Measurements from ENCODE around the gene SLAMF6.
A peak's percentile ranks its signal among the peaks of the same experiment; 100 is the strongest.
"Not testable (repeated sequence)": the region's sequence is repeated elsewhere in the genome, so short reads cannot be mapped to it uniquely, and the experiment has no call there.

SLAMF6 gene

DNA sequence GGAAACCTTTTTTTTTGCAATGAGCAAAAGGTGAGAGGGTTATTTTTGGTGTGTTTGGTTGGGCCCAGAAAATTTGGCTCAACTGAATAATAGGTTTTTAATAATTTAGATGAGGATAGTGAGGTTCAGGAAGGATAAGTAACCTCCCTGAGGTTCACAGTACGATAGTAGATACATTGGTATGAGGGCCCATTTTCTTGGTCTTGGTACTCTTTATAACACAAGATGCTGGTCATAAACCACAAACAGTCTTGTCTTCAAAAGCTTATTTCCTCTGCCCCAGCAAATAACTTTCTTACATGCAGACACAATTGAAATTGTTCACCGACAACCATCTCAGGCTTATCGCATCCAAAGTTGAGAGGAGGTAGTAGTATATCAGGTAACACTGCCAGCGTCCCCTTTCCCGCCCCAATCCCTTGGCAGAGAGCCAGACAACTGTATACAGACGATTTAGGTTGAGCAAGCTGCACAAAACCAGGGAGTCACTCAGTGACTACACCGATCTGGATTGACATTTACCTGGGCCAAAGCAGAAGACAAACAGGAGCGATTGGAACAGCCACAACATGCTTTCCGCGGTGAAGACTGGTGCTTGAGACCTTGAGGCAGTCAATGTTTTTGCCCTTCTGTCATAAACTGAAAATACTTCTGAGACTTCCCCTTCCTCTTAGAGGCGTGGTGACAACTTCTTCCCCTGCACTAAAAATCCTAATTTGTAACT, at the start of gene SLAMF6:
SLAMF6 (minus strand) TSS at position 634 of the 724 bp plus-strand sequence; CDS start at position 571, 63 bp downstream.
- peak; percentile 74 for DNase-seq

- no peak for DNase-seq
Measured at GRCh38 chr1:160570840-160571239, 47.8 kb upstream of the SLAMF6 start.

GRCh38 chr1:160569806-160570205, 46.8 kb upstream of the SLAMF6 start:
- no peak for DNase-seq

DNA sequence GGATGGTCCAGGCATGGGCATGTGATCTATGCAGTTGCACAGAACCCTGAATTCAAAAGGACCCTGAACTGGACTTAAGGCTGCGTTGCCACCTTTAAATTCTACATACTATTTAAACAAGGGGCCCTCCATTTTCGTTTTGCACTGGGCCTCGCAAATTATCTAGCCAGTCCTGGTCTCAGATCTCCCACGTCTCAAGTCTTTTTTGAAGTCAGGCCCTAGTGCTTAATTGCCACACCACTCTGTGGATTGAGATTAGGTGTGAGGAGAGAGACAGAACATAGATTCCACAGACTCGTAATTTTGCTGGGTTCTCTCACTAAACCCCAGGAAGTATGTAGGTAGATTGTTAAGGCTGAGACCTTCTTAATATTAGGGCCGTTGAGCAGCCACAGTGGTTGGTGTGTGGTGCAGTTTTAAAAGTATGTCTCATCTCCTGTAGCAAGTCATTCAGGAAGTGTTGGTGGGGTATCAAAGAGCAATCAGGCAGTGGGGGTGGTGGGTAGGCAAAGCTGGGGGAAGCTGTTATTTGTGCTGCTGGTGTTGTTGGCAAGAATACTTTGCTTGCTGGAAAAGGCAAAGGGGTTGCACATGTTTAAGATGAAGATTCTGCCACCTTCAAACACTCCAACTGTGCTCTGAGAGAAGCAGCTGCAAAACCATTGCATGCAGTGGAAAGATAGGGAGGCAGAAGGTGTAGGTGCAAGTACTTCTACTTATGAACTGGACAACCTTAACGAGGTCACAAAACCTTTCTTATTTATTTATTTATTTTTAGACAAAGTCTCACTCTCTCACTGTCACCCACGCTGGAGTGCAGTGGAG, 45.0 kb upstream of the SLAMF6 start:
- DNase-seq, result peak; percentile 65

DNA sequence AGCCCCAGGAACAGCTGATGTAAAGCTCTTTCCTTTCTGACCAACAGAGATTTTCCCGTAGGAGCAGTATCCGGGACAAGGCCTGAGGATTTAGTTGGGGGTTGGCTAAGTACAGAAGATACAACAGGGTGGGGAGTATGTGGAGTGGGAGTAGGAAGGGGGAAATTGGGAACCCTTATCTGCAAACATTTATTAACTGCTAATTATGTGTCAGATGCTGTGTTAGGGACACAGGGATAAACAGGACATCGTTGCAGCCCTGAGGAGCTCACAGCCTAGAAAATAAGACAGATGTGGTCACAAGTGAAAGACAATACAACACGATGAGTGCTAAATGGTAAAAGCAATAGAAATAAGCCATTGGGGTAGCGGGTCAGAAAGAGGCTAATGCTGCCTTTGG, 44.3 kb upstream of the SLAMF6 start:
- no peak for DNase-seq

- DNase-seq, result no peak
Measured at GRCh38 chr1:160565564-160565963, 42.5 kb upstream of the SLAMF6 start.

GRCh38 chr1:160563230-160563629, 40.2 kb upstream of the SLAMF6 start:
- DNase-seq, result not testable (repeated sequence)

DNA sequence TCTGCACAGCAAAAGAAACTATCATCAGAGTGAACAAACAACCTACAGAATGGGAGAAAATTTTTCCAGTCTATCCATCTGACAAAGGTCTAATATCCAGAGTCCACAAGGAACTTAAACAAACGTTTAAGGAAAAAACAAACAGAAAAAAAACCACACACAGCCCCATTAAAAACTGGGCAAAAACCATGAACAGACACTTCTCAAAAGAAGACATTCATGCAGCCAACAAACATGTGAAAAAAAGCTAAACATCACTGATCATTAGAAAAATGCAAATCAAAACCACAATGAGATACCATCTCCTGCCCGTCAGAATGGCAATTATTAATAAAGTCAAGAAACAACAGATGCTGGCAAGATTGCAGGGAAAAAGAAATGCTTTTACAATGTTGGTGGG, 39.7 kb upstream of the SLAMF6 start:
- DNase-seq, result not testable (repeated sequence)

DNA sequence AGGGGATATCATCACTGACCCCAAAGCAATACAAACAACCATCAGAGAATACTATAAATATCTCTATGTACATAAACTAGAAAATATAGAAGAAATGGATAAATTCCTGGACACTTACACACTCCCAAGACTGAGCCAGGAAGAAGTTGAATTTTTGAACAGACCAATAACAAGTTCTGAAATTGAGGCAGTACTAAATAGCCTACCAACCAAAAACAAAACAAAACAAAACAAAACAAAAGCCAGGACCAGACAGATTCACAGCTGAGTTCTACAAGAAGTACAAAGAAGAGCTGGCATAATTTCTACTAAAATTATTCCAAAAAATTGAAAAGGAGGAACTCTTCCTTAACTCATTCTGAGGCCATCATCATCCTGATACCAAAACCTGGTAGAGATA, 37.8 kb upstream of the SLAMF6 start:
- no peak for DNase-seq

- no peak for DNase-seq
Measured at GRCh38 chr1:160560045-160560705, 37.1 kb upstream of the SLAMF6 start.

- peak; percentile 73 for DNase-seq
Measured at GRCh38 chr1:160559437-160559836, 36.4 kb upstream of the SLAMF6 start.

GRCh38 chr1:160558660-160559380, 35.8 kb upstream of the SLAMF6 start:
- DNase-seq, result peak; percentile 84

DNA sequence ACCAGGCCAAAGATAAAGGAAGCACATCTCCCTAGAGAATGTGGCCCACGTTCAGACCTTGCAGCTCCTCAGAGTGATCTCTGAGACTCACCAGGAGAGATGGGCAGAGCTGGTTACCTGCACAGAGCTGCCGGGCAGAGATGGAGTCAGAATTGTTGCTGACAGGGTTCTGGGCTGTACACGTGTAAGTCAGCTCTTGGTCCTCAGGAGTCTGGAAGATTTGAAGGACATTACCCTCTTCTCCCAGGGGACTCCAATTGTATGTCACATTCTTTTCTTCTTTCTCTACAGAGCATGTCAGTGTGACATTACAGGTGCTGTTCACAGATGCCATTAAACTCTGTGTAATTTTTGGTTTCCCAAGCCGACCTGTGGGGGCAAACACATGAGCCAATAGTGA, 30.7 kb upstream of the SLAMF6 start:
- no peak for DNase-seq

DNA sequence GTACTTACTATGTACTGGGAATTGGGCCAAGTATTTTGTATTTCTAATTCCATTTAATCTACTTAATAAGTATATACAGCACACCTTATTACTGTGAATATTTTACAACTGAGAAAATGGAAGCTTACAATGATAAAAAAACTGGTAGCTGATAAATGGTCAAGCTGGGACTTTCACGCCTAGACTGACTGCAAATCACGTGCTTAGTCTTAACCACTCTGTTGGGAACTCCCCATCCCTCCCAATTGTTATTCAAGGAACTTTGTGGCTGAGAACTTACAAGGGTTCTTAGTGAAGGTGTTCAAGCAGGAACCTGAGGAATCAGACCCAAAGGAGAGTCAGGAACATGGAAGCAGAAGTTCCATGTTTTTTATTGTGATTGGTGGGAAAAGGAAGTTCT, 29.4 kb upstream of the SLAMF6 start:
- DNase-seq, result no peak

- DNase-seq, result peak; percentile 72
Measured at GRCh38 chr1:160550572-160551034, 27.5 kb upstream of the SLAMF6 start.

GRCh38 chr1:160549665-160550006, 26.6 kb upstream of the SLAMF6 start:
- DNase-seq, result no peak

DNA sequence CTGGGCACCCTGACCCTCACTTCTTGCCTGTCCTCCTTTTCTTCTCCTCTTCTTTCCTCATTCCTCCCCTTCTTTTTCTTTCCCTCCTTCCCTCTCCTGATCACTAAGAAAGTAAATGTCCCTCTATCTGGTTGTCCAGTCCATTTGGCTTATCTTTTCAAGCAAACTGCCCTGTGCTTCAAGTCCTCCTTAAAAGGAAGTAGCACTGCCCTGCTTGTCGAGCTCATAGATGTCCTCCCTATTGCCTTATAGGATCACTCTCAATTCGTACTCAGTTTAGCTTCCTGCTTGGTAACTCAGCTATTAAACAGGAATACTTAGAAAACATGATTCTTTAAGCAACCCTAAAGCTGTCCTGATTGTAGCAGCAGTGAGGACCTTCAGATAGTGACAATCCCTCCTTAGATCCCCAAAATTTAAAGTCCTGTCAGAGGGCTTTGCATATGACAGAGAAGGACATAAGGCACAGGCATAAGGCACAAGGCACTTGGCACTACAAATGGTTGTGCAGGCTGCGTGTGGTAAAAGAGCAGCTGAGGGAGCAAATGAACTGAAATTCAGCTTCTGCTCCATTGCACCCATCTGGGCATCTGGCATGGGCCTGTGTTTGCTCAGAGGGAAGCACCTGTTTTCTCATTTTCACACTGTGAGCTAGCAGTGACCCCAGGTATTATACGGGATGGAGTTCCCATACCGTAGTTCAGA, 26.1 kb upstream of the SLAMF6 start:
- peak; percentile 81 for DNase-seq

DNA sequence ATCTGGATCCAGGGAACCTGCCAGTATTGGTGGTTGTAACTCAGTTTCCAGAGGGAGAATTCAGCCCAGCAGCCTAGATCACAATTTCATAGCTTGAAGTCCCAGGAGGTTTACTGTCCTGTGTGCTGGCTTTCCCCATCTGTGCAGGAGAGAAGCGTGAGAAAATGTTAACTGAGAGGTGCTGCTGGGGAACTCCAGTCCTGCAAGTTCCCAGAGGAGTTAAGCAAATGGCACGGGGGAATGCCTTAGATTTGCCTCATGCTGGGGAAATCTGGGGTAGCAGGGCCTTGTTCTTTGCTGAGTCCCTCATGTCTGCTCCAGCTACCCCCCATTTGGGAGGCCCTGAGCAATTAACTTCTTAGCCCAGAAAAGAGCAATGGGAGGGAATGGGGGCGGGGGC, 25.1 kb upstream of the SLAMF6 start:
- DNase-seq, result no peak

- no peak for DNase-seq
Measured at GRCh38 chr1:160547422-160547821, 24.4 kb upstream of the SLAMF6 start.

DNA sequence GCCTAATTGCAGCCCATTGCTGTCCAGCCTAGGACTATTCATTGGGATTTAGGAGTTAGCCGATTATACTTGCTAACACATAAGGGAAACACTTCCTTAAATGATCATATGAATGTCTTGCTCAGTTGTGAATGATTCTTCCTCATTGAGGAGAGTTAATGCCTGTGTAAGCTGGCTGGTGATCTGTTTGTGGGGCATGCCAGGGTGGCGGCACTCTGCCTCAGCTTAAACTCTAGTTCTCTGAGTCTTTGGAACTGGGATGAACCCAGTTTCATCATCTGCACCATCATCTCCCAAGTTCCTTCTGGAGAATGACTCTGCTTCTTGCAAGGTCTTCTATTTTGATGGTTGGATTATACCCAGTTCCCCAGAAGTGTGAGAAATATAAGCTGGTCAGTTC, 23.9 kb upstream of the SLAMF6 start:
- peak; percentile 28 for DNase-seq

DNA sequence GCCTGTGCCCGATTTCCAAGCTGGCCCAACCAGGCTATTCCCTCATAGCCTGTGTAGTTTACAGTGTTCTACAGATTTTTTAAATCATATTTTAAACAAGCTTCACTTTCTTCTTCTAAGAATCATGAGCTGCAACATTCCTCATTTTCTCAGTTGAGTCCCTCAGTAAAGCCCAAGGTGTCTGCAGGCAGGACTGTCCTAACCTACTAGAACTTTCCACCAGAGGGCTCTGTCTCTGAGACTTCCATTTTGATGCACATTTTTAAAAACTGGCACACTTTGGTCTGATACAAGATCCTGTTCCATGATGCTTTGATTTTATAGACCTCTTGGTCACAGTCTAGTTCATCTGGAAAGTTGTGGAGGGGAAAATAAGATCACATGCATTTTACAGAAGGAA, 21.6 kb upstream of the SLAMF6 start:
- peak; percentile 83 for DNase-seq

GRCh38 chr1:160542303-160542945, 19.4 kb upstream of the SLAMF6 start:
- DNase-seq, result no peak
